OCI-LY3 (cell line): Measurements from ENCODE around the gene ST6GALNAC5.

Experiments used
- H2AFZ ChIP-seq: fragments of 200-600, 300-600 bp; shearing (Covaris generic); 2 replicates; pipeline ENCODE4 v1.6.0; 2014; ENCODE audit warnings: antibody characterized with exemption, low read depth, low read length
- H3K27ac ChIP-seq: fragments of 200-600, 300-600 bp; sonication (generic); 2 replicates; pipeline ENCODE4 v1.5.1; 2014; ENCODE audit warnings: mild to moderate bottlenecking, low read length, moderate library complexity, mixed read lengths
- H3K27me3 ChIP-seq: fragments of 200-600, 300-600 bp; sonication (generic); 2 replicates; pipeline ENCODE4 v1.6.1; 2014; ENCODE audit warnings: low read depth, low read length, mixed read lengths
- H3K36me3 ChIP-seq: fragments of 200-600, 300-600 bp; sonication (generic); replicated peaks from 2 replicates; pipeline ENCODE3; 2014; ENCODE audit warnings: low read depth, low read length, mixed read lengths
- H3K4me1 ChIP-seq: fragments of 300-600, 200-600 bp; sonication (generic); 2 replicates; pipeline ENCODE4 v1.6.1; 2014; ENCODE audit warnings: low read length, mixed read lengths
- H3K4me2 ChIP-seq: fragments of 200-600, 300-600 bp; sonication (generic); 2 replicates; pipeline ENCODE4 v1.6.1; 2014; ENCODE audit warnings: low read length, mixed read lengths
- H3K4me3 ChIP-seq: fragments of 300-600, 200-600 bp; sonication (generic); 2 replicates; pipeline ENCODE4 v1.5.1; 2014; ENCODE audit warnings: antibody characterized with exemption, mild to moderate bottlenecking, low read length, moderate library complexity
- H3K79me2 ChIP-seq: fragments of 300-600, 200-600 bp; shearing (Covaris generic); 2 replicates; pipeline ENCODE4 v1.6.1; 2014; ENCODE audit warnings: mild to moderate bottlenecking, low read length, mixed read lengths
- H3K9ac ChIP-seq: fragments of 300-600, 200-600 bp; shearing (Covaris generic); 2 replicates; pipeline ENCODE4 v1.6.0; 2014; ENCODE audit warnings: mild to moderate bottlenecking, low read length, moderate library complexity
- H3K9me3 ChIP-seq: fragments of 200-600, 300-600 bp; shearing (Covaris generic); 2 replicates; pipeline ENCODE4 v1.6.1; 2014; ENCODE audit warnings: low read length, mixed read lengths; ENCODE audit not compliant: insufficient read depth
- H4K20me1 ChIP-seq: fragments of 200-600, 300-600 bp; sonication (generic); 2 replicates; pipeline ENCODE4 v1.6.1; 2016; ENCODE audit warnings: low read length, mixed read lengths; ENCODE audit not compliant: insufficient read depth
- EZH2phosphoT487 ChIP-seq: fragments of 200-600 bp; shearing (Covaris generic); IDR thresholded peaks from 2 replicates; pipeline ENCODE4 v1.6.1; 2018; ENCODE audit warnings: antibody characterized with exemption, mixed run types, low read depth
- TF ChIP-seq, protein P1 (sequence below): fragments of 200-600, 300-600 bp; sonication (generic); IDR thresholded peaks from 2 replicates; pipeline ENCODE4 v1.5.1; 2014; ENCODE audit warnings: antibody characterized with exemption, low read length, low read depth

ST6GALNAC5 gene

DNA sequence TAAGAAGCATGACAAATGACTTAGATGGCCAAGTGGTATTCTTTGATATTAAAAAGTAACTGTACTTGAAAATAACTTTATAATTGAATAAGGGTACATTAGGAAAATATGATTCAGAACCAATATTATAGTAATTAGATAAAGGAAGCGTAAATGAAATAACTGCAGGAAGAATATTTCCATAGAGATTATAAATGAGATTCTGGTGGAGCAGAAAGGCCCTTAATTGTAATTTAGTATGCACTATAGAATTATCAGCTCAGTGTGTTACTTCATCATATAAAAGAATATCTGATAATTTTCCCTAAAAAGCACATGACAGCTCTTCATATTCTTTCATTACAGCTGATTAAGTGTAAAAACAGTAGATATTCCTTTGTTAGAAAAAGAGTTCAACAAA, 180.3 kb downstream of the ST6GALNAC5 start:
- no peak overlapping the region for H3K4me3 ChIP-seq
- H3K27me3 ChIP-seq, result no peaks in the 10 kb centered on the region
- TF ChIP-seq EZH2phosphoT487, result no peak
- TF ChIP-seq, protein P1, sequence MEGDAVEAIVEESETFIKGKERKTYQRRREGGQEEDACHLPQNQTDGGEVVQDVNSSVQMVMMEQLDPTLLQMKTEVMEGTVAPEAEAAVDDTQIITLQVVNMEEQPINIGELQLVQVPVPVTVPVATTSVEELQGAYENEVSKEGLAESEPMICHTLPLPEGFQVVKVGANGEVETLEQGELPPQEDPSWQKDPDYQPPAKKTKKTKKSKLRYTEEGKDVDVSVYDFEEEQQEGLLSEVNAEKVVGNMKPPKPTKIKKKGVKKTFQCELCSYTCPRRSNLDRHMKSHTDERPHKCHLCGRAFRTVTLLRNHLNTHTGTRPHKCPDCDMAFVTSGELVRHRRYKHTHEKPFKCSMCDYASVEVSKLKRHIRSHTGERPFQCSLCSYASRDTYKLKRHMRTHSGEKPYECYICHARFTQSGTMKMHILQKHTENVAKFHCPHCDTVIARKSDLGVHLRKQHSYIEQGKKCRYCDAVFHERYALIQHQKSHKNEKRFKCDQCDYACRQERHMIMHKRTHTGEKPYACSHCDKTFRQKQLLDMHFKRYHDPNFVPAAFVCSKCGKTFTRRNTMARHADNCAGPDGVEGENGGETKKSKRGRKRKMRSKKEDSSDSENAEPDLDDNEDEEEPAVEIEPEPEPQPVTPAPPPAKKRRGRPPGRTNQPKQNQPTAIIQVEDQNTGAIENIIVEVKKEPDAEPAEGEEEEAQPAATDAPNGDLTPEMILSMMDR, result no peak
- H3K4me2 ChIP-seq, result no peak overlapping the region
- no peaks in the 10 kb centered on the region for H3K4me1 ChIP-seq
- no peaks in the 10 kb centered on the region for H4K20me1 ChIP-seq
- H3K36me3 ChIP-seq, result no peaks in the 10 kb centered on the region
- H3K79me2 ChIP-seq, result no peaks in the 10 kb centered on the region
- H3K9ac ChIP-seq, result no peak overlapping the region
- no peaks in the 10 kb centered on the region for H3K9me3 ChIP-seq
- H2AFZ ChIP-seq, result no peak overlapping the region
- H3K27ac ChIP-seq, result no peak overlapping the region

DNA sequence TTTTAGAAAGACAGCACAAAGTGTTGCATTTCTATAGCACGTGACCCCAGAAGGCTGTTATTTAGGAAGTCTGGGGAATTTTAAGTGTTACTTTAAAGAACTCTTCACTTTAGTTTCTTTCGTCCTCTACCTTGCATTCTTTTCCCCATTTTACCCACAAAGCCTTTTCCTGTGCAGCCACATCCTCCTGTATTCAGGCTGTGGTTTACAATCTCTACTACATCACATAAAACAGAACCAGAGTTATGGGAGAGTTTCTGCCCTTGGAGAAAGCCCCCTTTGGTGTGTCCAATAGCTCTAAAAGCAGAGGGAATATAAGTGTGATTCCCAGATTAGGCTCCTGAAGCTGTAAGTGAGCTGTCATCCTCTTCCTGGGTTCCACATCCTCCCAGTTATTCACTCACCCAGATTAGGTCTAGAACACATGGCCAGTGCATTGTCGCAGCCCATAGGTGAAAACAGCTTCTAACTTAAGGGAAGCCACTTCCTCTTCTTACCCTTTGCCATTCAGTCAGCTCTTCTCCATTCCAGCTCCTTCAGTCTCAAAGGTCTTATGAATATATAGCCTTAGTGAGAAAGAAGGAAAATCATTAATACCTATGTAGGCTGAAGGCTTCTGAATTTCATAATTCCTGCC, 180.8 kb downstream of the ST6GALNAC5 start:
- H3K9ac ChIP-seq, result no peak overlapping the region
- H4K20me1 ChIP-seq, result no peaks in the 10 kb centered on the region
- no peak for TF ChIP-seq EZH2phosphoT487
- TF ChIP-seq, protein P1, result no peak
- H3K9me3 ChIP-seq, result no peaks in the 10 kb centered on the region
- H3K4me3 ChIP-seq, result no peak overlapping the region
- H3K36me3 ChIP-seq, result no peaks in the 10 kb centered on the region
- H3K27me3 ChIP-seq, result no peaks in the 10 kb centered on the region
- no peak overlapping the region for H3K27ac ChIP-seq
- no peak overlapping the region for H3K4me2 ChIP-seq
- H3K4me1 ChIP-seq, result no peaks in the 10 kb centered on the region
- H3K79me2 ChIP-seq, result no peaks in the 10 kb centered on the region
- H2AFZ ChIP-seq, result no peak overlapping the region

DNA sequence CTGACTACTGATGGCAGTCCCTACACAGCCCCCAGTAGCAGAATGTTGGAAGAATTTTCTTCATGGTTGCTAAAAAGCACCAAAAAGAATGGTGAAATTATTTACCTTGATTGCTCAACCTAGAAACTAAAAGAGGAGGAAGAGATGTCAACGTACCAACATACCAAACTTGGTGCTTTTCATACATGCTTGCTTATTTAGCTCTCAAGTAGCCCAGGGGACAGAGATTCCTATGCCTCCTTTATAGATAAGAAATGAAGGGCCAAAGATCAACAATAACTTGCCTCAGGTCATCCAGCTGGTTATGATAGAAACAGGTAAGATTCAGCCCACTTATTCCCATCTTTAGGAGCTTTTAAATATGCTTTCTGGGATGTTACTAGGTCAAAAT, 181.3 kb downstream of the ST6GALNAC5 start:
- no peak overlapping the region for H3K9ac ChIP-seq
- no peak overlapping the region for H3K4me2 ChIP-seq
- no peak overlapping the region for H2AFZ ChIP-seq
- H3K4me3 ChIP-seq, result no peak overlapping the region
- TF ChIP-seq EZH2phosphoT487, result no peak
- TF ChIP-seq, protein P1, result no peak
- H3K27me3 ChIP-seq, result no peaks in the 10 kb centered on the region
- no peaks in the 10 kb centered on the region for H3K36me3 ChIP-seq
- H3K27ac ChIP-seq, result no peak overlapping the region
- H3K79me2 ChIP-seq, result no peaks in the 10 kb centered on the region
- H4K20me1 ChIP-seq, result no peaks in the 10 kb centered on the region
- no peaks in the 10 kb centered on the region for H3K9me3 ChIP-seq
- H3K4me1 ChIP-seq, result no peaks in the 10 kb centered on the region

DNA sequence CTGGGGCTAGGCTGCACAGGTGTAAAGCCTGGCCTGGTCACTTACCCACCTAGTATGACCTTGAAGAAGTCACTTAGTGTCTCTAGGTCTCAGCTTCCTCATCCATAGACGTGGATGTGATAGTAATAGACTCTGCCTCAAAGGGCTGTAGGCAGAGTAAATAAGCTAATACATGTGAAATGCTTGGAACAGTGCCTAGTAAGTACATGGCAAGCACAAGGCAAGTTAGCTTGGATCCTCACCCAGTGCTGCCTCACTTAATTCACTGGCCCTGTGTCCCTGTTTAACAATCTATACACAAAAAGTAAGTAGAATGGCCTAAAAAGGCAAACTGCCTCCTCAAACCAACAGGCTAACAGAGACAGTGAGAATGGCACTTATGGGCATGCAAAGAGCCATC, 184.1 kb downstream of the ST6GALNAC5 start:
- Histone ChIP-seq H3K9ac (no peak overlapping the region), H4K20me1 (no peaks in the 10 kb centered on the region), H3K27me3 (no peaks in the 10 kb centered on the region), H2AFZ (no peak overlapping the region), H3K79me2 (no peaks in the 10 kb centered on the region), H3K4me3 (no peak overlapping the region), H3K27ac (no peak overlapping the region), H3K4me2 (no peak overlapping the region), H3K4me1 (no peaks in the 10 kb centered on the region), H3K9me3 (no peaks in the 10 kb centered on the region), H3K36me3 (no peaks in the 10 kb centered on the region)
- no peak for TF ChIP-seq EZH2phosphoT487
- TF ChIP-seq, protein P1, result no peak
